PFSK-1 (cell line): ENCODE data around the gene GPR85.

Source experiments
- FOXP2 ChIP-seq: optimal IDR thresholded peaks from 2 replicates; pipeline ENCODE3; 2011; ENCODE audit warnings: borderline replicate concordance, control low read depth, inconsistent platforms; ENCODE audit not compliant: insufficient read depth; ENCODE audit errors: extremely low read length, extremely low read depth
- POLR2AphosphoS5 ChIP-seq: IDR thresholded peaks from 2 replicates; pipeline ENCODE4 v1.6.1; 2012; ENCODE audit warnings: low read depth, mild to moderate bottlenecking, control low read depth, low read length, moderate library complexity
- SIN3A ChIP-seq: IDR thresholded peaks from 2 replicates; pipeline ENCODE4 v1.6.1; 2012; ENCODE audit warnings: mild to moderate bottlenecking, low read length, moderate library complexity, borderline replicate concordance; ENCODE audit not compliant: insufficient read depth
- TAF1 ChIP-seq: IDR thresholded peaks from 2 replicates; pipeline ENCODE4 v1.6.1; 2012; ENCODE audit warnings: low read length, control low read depth, borderline replicate concordance; ENCODE audit not compliant: insufficient read depth
- TF ChIP-seq, protein P1 (sequence below), 2 experiments: IDR thresholded peaks; 2 replicates each; pipeline versions ENCODE4 v1.6.1 to v1.8.0; 2011 to 2012; ENCODE audit warnings: low read depth in 2 of 2, low read length in 2 of 2, control low read depth in 1 of 2, inconsistent platforms in 1 of 2, mild to moderate bottlenecking in 1 of 2, moderate library complexity in 1 of 2; ENCODE audit not compliant: insufficient read depth in 1 of 2

GPR85 gene

DNA sequence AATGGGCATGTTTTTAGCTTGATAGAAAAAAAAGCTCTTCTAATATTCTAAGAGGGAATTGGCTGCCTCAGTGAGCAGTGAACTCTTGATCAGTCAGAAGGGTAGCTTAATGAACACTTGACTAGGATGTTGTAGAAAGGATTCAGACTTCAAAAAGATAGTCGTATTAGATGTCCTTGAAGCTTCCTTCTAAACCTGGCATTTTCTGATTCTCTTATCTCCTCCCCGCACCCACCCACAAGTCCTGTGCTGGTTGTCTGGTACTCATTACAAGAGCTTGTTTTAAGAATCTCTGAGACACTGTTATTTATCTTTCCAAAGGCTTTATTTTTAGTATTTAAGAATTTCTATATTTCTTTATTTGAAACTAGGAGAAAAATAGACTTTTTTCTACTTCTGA is 39.1 kb upstream of the GPR85 start:
- TF ChIP-seq, protein P1, sequence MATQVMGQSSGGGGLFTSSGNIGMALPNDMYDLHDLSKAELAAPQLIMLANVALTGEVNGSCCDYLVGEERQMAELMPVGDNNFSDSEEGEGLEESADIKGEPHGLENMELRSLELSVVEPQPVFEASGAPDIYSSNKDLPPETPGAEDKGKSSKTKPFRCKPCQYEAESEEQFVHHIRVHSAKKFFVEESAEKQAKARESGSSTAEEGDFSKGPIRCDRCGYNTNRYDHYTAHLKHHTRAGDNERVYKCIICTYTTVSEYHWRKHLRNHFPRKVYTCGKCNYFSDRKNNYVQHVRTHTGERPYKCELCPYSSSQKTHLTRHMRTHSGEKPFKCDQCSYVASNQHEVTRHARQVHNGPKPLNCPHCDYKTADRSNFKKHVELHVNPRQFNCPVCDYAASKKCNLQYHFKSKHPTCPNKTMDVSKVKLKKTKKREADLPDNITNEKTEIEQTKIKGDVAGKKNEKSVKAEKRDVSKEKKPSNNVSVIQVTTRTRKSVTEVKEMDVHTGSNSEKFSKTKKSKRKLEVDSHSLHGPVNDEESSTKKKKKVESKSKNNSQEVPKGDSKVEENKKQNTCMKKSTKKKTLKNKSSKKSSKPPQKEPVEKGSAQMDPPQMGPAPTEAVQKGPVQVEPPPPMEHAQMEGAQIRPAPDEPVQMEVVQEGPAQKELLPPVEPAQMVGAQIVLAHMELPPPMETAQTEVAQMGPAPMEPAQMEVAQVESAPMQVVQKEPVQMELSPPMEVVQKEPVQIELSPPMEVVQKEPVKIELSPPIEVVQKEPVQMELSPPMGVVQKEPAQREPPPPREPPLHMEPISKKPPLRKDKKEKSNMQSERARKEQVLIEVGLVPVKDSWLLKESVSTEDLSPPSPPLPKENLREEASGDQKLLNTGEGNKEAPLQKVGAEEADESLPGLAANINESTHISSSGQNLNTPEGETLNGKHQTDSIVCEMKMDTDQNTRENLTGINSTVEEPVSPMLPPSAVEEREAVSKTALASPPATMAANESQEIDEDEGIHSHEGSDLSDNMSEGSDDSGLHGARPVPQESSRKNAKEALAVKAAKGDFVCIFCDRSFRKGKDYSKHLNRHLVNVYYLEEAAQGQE (IDR thresholded peaks at IDR 0.05; ENCODE audit: insufficient read depth in 1 of 2, low read depth in 2 of 2, low read length in 2 of 2), result no peak
- TF ChIP-seq TAF1, result no peak

DNA sequence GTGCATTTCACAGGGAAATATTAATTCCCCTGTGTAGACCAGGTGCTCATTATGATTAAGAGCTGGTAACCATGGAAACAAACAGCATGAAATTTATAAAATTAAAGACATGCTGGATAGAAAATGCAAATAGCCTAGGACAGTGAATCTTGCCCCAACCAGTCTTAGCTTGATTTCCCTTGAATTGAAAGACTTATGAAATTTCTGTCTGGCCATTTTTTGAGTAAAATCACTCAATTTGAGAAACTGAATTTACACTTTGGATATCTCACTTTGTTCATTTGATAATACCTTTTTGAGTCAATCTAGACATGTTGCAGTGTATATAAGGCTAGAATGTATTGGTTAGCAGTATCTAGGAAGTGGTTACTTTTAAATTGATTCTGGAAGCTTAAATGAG is 36.1 kb upstream of the GPR85 start:
- no peak for TF ChIP-seq SIN3A
- TF ChIP-seq, protein P1 (IDR thresholded peaks at IDR 0.05; ENCODE audit: insufficient read depth in 1 of 2, low read depth in 2 of 2, low read length in 2 of 2), result no peak
- TF ChIP-seq FOXP2, result no peak
- TF ChIP-seq POLR2AphosphoS5, result no peak
- no peak for TF ChIP-seq TAF1

- TF ChIP-seq FOXP2 (no peak), TAF1 (no peak), SIN3A (no peak), POLR2AphosphoS5 (no peak)
- TF ChIP-seq, protein P1 (IDR thresholded peaks at IDR 0.05; ENCODE audit: insufficient read depth in 1 of 2, low read depth in 2 of 2, low read length in 2 of 2), result no peak
Measured at GRCh38 chr7:113120647-113121046, 34.0 kb upstream of the GPR85 start.

DNA sequence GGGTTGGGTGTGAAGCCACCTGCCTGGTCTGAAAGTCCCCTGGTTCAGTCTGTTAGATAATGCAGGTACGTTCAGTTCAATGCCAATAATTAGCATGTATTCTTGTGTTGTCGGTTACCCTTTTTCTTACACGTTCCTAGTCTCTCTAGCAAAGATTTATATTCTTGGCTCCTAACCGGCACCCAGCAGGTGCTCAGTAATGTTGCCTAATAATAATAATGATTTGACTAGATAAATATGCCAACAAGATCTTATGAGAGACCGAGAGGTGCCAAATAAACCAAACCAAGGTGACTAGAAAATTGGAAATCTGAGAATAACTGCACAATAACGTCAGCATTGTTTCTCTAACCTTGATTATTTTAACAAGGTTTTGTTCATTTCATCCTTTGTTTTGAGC is 32.8 kb upstream of the GPR85 start:
- TF ChIP-seq, protein P1 (IDR thresholded peaks at IDR 0.05; ENCODE audit: insufficient read depth in 1 of 2, low read depth in 2 of 2, low read length in 2 of 2), result no peak
- TF ChIP-seq POLR2AphosphoS5 (no peak), TAF1 (no peak), FOXP2 (no peak), SIN3A (no peak)

DNA sequence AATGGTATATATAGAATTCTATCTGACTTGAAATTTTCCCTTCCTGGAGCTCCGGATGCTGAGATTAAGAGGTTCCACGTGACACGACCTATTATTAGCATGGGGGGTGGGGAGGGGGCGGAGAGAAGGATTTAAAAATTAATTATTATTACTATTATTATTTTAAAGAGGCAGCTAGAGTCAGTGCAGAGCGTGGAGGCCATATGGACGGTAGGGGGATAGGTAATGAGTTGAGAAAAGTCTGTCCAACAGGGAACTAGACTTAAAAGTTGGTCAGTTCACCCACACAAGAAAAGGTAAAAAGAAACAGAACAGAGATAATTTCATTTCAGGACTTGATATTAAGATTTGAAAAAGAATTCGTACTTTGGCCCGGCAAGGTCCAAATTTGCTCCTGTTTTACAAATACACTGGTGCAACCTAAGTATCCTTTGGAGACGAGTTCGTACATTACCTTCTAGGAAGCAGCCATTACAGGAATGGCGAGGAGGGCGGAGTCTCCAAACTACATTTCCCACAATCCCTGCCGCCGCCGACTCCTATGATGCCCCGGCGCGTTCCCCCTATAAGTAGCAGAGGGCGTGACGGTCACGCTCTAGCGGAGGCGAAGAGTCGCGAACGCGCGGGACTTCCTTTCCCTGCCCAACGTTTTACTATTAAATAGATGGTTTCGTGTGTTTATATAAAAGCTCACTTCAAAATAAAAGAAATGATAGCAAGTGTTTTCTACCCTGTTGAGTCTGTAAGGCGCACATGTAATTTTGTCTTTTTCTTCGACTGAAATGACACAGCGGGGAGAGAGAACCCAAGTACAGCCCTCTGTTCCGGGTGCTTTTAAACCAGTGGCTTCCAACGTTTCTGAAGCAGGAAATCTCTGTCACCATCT is 31.7 kb upstream of the GPR85 start, which contains the start of gene SMIM30:
Gene SMIM30 (minus strand): TSS at position 481 of the 886 bp plus-strand sequence. CDS start 976 bp downstream, outside the sequence.
- TF ChIP-seq TAF1, result peak; percentile 96
- TF ChIP-seq, protein P1 (IDR thresholded peaks at IDR 0.05; ENCODE audit: insufficient read depth in 1 of 2, low read depth in 2 of 2, low read length in 2 of 2), result no peak
- 0 out of 2 replicates have a peak, but pooled peaks have one; percentile 13 for TF ChIP-seq SIN3A
- TF ChIP-seq POLR2AphosphoS5, result peak; percentile 79; the same call in 1 of the 2 replicates
- no peak for TF ChIP-seq FOXP2
